K562 (cell line): Measurements from ENCODE around the gene KNSTRN. TPM values are rescaled to one million over a fixed set of nuclear protein-coding genes. Genes with fewer than 3 reads are reported as not detected.

ENCODE experiments used
- CBX3 ChIP-seq, 2 experiments: IDR thresholded peaks; 1 replicate in 1 of 2; 2 replicates in 1 of 2; pipeline ENCODE4 v1.6.1; 2012; ENCODE audit warnings: inconsistent platforms in 2 of 2, low read length in 2 of 2, borderline replicate concordance in 1 of 2, control low read depth in 1 of 2
- CHD2 ChIP-seq: IDR thresholded peaks from 2 replicates; pipeline ENCODE4 v1.6.1; 2011; ENCODE audit warnings: low read depth, low read length
- HDAC1 ChIP-seq, 2 experiments: fragments of 450-650 bp; IDR thresholded peaks; 2 replicates each; pipeline ENCODE4 v1.6.1; 2016 to 2017; ENCODE audit warnings: inconsistent platforms in 1 of 2, mild to moderate bottlenecking in 1 of 2, moderate library complexity in 1 of 2
- HMGN3 ChIP-seq: IDR thresholded peaks from 2 replicates; pipeline ENCODE4 v1.6.1; 2011; ENCODE audit warnings: borderline replicate concordance, low read depth, mild to moderate bottlenecking, mixed read lengths, low read length; ENCODE audit not compliant: insufficient read length; ENCODE audit errors: extremely low read depth
- NR3C1 ChIP-seq: sonication (generic); formaldehyde crosslinking; IDR thresholded peaks from 2 replicates; pipeline ENCODE4 v1.8.1; 2022; ENCODE audit warnings: missing genetic modification reagents
- POLR2B ChIP-seq: fragments of 450-650 bp; IDR thresholded peaks from 2 replicates; pipeline ENCODE4 v1.6.1; 2018; ENCODE audit warnings: low read depth; ENCODE audit not compliant: partially characterized antibody
- POLR2H ChIP-seq: IDR thresholded peaks from 2 replicates; pipeline ENCODE4 v1.6.1; 2016; ENCODE audit warnings: missing genetic modification characterization, low read depth, mild to moderate bottlenecking, control low read depth, missing compliant biosample characterization, moderate library complexity
- PTRF ChIP-seq: fragments of 450-650 bp; IDR thresholded peaks from 2 replicates; pipeline ENCODE4 v1.6.1; 2016; ENCODE audit warnings: mild to moderate bottlenecking, missing genetic modification characterization, missing compliant biosample characterization
- RHOXF2B ChIP-seq: fragments of 250-450 bp; sonication (Bioruptor Pico); conservative IDR thresholded peaks from 2 replicates; pipeline ENCODE4 v1.5.1; 2021
- SETDB1 ChIP-seq: IDR thresholded peaks from one replicate; pipeline ENCODE4 v1.6.1; 2012; ENCODE audit warnings: low read length, control low read depth, inconsistent platforms
- SRSF1 ChIP-seq: fragments of 200-400 bp; formaldehyde crosslinking; IDR thresholded peaks from 2 replicates; pipeline ENCODE4 v1.6.1; 2017; ENCODE audit warnings: mild to moderate bottlenecking, low read depth, low read length, moderate library complexity
- TFAM ChIP-seq: fragments of 250-450 bp; sonication (Bioruptor Pico); conservative IDR thresholded peaks from 2 replicates; pipeline ENCODE4 v1.5.0; 2021; ENCODE audit warnings: mild to moderate bottlenecking, moderate library complexity
- U2AF1 ChIP-seq: fragments of 200-400 bp; formaldehyde crosslinking; optimal IDR thresholded peaks from 2 replicates; pipeline ENCODE3; 2017; ENCODE audit warnings: mild to moderate bottlenecking, low read depth, low read length, moderate library complexity
- YBX1 ChIP-seq: fragments of 450-650 bp; IDR thresholded peaks from 2 replicates; pipeline ENCODE4 v1.7.1; 2016; ENCODE audit warnings: mild to moderate bottlenecking
- ZEB2 ChIP-seq: fragments of 450-650 bp; IDR thresholded peaks from 2 replicates; pipeline ENCODE4 v1.6.1; 2016
- ZNF184 ChIP-seq: sonication (generic); formaldehyde crosslinking; IDR thresholded peaks from 2 replicates; pipeline ENCODE4 v1.5.0; 2020; ENCODE audit warnings: missing genetic modification reagents
- ZNF436 ChIP-seq: fragments of 250-450, 450-650 bp; sonication (Bioruptor Pico); formaldehyde crosslinking; IDR thresholded peaks from 2 replicates; pipeline ENCODE4 v1.7.0; 2020; ENCODE audit warnings: mild to moderate bottlenecking
- polyA plus RNA-seq, 8 experiments: library from polyadenylated mRNA; depleted of rRNA in 4 of 8; stranded (reverse) in 5 of 8; unstranded in 3 of 8; fragments of >200 nt; fragmentation: Nextera tagmentation in 2 of 8; fragmentation: Illumina TruSeq in 1 of 8; extraction: Ambion mirVana in 2 of 8; extraction: Trizol in 1 of 8; gene quantifications; 2 replicates each; pipeline versions ENCODE4 v1.2.1 to v1.2.3, GENCODE V29; 2011 to 2014; ENCODE audit warnings: inconsistent platforms in 1 of 8, missing spikeins in 1 of 8
- total RNA-seq, 7 experiments: library from RNA; depleted of rRNA in 6 of 7; stranded (reverse); fragments of >200 nt in 6 of 7; fragmentation: Illumina TruSeq in 2 of 7; extraction: Trizol in 2 of 7; gene quantifications; 2 replicates each; pipeline versions ENCODE4 v1.2.1 to v1.2.3, GENCODE V29; 2011 to 2021; ENCODE audit warnings: low replicate concordance in 1 of 7
- TF ChIP-seq, protein P1 (sequence below), 2 experiments: IDR thresholded peaks in 1 of 2; conservative IDR thresholded peaks in 1 of 2; 2 replicates each; pipeline ENCODE4 v1.6.1; 2016; ENCODE audit warnings: low read depth in 2 of 2, mild to moderate bottlenecking in 1 of 2, missing compliant biosample characterization in 1 of 2, missing genetic modification characterization in 1 of 2, moderate library complexity in 1 of 2
- TF ChIP-seq, protein P2 (sequence below): sonication (generic); formaldehyde crosslinking; IDR thresholded peaks from 2 replicates; pipeline ENCODE4 v1.8.1; 2022; ENCODE audit warnings: missing genetic modification reagents
- TF ChIP-seq, protein P3 (sequence below): sonication (generic); formaldehyde crosslinking; IDR thresholded peaks from 2 replicates; pipeline ENCODE4 v1.9.0; 2022; ENCODE audit warnings: mild to moderate bottlenecking, missing genetic modification reagents
- TF ChIP-seq, protein P4 (sequence below): fragments of 450-650 bp; conservative IDR thresholded peaks from 2 replicates; pipeline ENCODE4 v1.6.1; 2016; ENCODE audit warnings: missing genetic modification characterization, low read depth, mild to moderate bottlenecking, missing compliant biosample characterization, moderate library complexity
- TF ChIP-seq, protein P5 (sequence below): sonication (generic); formaldehyde crosslinking; IDR thresholded peaks from 2 replicates; pipeline ENCODE4 v1.8.1; 2023; ENCODE audit warnings: mild to moderate bottlenecking, missing genetic modification reagents

Gene KNSTRN
- total and polyA plus RNA-seq, 9 of the 15 experiments (the other 6 are each of a cell fraction or from before 2014, with no cell fraction given) = 48.7 to 88.2 (median 66.3) TPM

DNA sequence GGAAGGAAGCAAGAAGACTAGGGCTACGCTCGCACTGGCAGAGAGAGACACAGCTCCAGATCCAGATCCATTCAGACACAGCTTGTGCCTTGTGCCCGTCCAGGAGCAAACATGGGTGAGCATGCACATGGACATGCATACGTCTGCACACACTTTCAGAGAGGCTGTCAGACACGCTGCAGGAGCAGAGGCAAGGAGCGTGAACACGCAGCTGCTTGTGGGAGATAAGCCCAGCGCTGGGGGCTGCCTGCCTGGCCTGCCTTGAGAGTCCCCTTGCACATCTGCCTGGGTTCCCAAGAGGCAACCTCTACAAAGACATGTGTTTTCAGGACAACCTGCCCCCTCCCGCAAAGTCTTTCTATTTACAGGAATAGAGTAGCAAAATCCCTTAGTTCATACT is 44.7 kb downstream of the KNSTRN start (continued):
- TF ChIP-seq, protein P1, sequence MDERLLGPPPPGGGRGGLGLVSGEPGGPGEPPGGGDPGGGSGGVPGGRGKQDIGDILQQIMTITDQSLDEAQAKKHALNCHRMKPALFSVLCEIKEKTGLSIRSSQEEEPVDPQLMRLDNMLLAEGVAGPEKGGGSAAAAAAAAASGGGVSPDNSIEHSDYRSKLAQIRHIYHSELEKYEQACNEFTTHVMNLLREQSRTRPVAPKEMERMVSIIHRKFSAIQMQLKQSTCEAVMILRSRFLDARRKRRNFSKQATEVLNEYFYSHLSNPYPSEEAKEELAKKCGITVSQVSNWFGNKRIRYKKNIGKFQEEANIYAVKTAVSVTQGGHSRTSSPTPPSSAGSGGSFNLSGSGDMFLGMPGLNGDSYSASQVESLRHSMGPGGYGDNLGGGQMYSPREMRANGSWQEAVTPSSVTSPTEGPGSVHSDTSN (CRISPR knock-in tag; IDR thresholded peaks at IDR 0.05; ENCODE audit: low read depth) = no peak
- TF ChIP-seq, protein P1 (tag; conservative IDR thresholded peaks at IDR 0.05; ENCODE audit: low read depth) = no peak
- no peak for TF ChIP-seq ZNF436
- TF ChIP-seq, protein P2, sequence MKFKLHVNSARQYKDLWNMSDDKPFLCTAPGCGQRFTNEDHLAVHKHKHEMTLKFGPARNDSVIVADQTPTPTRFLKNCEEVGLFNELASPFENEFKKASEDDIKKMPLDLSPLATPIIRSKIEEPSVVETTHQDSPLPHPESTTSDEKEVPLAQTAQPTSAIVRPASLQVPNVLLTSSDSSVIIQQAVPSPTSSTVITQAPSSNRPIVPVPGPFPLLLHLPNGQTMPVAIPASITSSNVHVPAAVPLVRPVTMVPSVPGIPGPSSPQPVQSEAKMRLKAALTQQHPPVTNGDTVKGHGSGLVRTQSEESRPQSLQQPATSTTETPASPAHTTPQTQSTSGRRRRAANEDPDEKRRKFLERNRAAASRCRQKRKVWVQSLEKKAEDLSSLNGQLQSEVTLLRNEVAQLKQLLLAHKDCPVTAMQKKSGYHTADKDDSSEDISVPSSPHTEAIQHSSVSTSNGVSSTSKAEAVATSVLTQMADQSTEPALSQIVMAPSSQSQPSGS (CRISPR knock-in tag) = no peak
- TF ChIP-seq POLR2H (tag) = no peak
- 0 out of 3 replicates have a peak, but pooled peaks of 1 of the 2 experiments have one; percentile 36 for TF ChIP-seq CBX3 (IDR thresholded peaks at IDR 0.05; ENCODE audit: borderline replicate concordance in 1 of 2, low read length in 2 of 2)
- no peak for TF ChIP-seq SETDB1
- TF ChIP-seq RHOXF2B (CRISPR knock-in tag) = no peak
- TF ChIP-seq, protein P3, sequence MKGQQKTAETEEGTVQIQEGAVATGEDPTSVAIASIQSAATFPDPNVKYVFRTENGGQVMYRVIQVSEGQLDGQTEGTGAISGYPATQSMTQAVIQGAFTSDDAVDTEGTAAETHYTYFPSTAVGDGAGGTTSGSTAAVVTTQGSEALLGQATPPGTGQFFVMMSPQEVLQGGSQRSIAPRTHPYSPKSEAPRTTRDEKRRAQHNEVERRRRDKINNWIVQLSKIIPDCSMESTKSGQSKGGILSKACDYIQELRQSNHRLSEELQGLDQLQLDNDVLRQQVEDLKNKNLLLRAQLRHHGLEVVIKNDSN (CRISPR knock-in tag) = no peak
- TF ChIP-seq POLR2B = no peak
- no peak for TF ChIP-seq ZEB2
- TF ChIP-seq ZNF184 (CRISPR knock-in tag) = no peak
- no peak for TF ChIP-seq TFAM (CRISPR knock-in tag)
- TF ChIP-seq, protein P4, sequence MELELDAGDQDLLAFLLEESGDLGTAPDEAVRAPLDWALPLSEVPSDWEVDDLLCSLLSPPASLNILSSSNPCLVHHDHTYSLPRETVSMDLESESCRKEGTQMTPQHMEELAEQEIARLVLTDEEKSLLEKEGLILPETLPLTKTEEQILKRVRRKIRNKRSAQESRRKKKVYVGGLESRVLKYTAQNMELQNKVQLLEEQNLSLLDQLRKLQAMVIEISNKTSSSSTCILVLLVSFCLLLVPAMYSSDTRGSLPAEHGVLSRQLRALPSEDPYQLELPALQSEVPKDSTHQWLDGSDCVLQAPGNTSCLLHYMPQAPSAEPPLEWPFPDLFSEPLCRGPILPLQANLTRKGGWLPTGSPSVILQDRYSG = no peak
- TF ChIP-seq HDAC1 (IDR thresholded peaks at IDR 0.05) = peak in 1 of 2 experiments; percentile 87; a peak in 2 of 4 replicates
- no peak for TF ChIP-seq CHD2
- TF ChIP-seq SRSF1 = no peak
- TF ChIP-seq PTRF (tag) = no peak
- TF ChIP-seq YBX1 = no peak
- peak; percentile 86 for TF ChIP-seq HMGN3
- TF ChIP-seq U2AF1 = no peak
- TF ChIP-seq, protein P5, sequence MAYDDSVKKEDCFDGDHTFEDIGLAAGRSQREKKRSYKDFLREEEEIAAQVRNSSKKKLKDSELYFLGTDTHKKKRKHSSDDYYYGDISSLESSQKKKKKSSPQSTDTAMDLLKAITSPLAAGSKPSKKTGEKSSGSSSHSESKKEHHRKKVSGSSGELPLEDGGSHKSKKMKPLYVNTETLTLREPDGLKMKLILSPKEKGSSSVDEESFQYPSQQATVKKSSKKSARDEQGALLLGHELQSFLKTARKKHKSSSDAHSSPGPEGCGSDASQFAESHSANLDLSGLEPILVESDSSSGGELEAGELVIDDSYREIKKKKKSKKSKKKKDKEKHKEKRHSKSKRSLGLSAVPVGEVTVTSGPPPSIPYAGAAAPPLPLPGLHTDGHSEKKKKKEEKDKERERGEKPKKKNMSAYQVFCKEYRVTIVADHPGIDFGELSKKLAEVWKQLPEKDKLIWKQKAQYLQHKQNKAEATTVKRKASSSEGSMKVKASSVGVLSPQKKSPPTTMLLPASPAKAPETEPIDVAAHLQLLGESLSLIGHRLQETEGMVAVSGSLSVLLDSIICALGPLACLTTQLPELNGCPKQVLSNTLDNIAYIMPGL = no peak
- TF ChIP-seq NR3C1 (CRISPR knock-in tag) = no peak
